HG02840 (cell line): ENCODE data around the gene SYCE1L.

Source experiments
- ATAC-seq: cut with Tn5 transposase; IDR thresholded peaks from one replicate; pipeline ENCODE4 v1.9.1; 2021; ENCODE audit warnings: mild to moderate bottlenecking, moderate library complexity, moderate number of reproducible peaks; ENCODE audit not compliant: unreplicated experiment, low FRiP score

Gene SYCE1L

DNA sequence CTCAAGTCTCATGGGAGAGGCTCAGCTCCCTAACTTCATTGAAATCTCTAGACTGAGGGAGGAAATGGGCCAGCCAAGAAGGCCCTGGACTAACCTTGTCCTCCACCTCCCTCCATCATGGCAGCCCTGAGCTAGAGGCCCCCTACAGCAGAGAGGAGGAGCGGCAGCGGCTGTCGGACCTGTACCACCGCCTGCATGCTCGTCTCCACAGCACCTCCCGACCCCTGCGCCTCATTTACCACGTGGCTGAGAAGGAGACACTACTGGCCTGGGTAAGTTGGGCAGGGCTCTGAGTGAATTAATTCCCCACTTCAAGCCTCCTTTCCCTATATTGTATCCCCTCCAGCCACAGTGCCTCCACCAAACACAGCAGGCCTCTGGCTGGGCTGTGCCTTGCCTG, 3.8 kb upstream of the SYCE1L start:
- no peak for ATAC-seq

DNA sequence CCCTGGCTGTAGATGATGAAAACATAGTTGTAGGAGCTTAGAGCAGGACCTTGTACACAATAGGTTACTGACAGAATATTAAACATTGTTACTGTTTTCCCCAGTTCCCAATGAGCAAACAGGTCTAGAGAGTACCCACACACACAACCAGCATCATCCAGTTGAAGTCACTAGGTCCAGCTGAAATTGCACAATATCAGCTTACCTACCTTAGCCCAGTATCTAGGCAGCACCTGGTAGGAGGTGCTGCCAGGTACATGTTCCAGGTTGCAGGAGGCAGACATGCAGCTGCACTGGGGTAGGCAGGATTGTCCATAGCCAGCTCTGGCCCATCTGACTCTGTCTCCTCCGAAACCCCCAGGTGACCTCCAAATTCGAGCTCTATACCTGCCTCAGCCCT, 1.5 kb upstream of the SYCE1L start:
- no peak for ATAC-seq

DNA sequence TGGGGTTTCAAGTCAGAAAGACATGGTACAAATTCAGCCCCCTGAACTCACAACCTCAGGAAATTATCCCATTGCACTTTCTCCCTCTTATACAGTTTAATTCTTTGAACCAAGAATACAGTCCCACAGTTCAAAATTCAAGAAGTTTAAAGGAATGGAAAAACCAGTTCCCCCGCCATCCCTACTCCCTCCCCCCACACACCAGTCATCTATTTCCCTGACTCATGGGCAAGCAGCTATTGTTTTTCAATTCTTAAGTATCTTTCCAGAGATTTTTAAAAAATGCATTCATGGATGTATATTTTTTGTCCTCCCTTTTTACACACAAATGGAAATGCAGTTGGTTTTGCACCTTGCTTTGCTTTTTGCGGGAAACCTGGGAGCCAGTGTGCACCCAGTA, 7.3 kb downstream of the SYCE1L start:
- ATAC-seq: no peak

DNA sequence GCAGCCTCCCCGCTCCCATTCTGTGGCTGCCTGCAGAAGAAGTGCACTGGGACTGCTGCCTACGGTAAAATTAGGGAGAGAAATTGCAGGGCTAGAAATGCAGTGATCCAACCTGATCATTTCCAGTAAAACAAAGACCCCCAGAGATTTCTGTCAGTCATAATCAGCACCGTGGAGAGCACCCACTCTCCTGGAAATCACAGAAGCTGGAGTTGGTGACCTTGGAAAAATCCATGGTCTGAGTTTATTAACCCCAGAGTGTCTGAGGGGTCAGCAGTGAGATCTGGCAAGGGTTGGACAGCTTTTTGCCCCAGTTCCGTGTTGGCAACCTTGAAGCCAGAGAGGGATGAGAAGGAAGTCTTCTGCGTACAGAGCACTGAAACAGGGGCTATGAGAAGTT, 7.8 kb downstream of the SYCE1L start:
- no peak for ATAC-seq

DNA sequence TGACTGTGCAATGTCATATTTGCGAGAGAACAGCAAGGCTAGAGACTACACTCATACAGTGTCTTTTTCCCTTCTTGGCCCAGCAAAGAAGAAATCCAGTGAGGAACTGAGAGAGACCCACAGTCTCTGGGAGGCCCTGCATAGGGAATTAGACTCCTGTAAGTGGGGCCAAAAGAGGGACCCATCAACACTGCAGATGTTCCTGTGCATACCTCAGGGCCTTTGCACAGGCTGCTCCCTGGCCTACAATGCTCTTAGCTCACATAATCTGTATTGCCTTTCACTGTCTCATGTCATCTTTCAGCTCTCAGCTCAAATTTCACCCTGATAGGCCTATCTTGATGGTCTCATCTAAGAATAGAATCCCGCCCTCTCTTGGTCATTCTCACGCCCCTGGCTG, 9.2 kb downstream of the SYCE1L start:
- ATAC-seq: no peak

DNA sequence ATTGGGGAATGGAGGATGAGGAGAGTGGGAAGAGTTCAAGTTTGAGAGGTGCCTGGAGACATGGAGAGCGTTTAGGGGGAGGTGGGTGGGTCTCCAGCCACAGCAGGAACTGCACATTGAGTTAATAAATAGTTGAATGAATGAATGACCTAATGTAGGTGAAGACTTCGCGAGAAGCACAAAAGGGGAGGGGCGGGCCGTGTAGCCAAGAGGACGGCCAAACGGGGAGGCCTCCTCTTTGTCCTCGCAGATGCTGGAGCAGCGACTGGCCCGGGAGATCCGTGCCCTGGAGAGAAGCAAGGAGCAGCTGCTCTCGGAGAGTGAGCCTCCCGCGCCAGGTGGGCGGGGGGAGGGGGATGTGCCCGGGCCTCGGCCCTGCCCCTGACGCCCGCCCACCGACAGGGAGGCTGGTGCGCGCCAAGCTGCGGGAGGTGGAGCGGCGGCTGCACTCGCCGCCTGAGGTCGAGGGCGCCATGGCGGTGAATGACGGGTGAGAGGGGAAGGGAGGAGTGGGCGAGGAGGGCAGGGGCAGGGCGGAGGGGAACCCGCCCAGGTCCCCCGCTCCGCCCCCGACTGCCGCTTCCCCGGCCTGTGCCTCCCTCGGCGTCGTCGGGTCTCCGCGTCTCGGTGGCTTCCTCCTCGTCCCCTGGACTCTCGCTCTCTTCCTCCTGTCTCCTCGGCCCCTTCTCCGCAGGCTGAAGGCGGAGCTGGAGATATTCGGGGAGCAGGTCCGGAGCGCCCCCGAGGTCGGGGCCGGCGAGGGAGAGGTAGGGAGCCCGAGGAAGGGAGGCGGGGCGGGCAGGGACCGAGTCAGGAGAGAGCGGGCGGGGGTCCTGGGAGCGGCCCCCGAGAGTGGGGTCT, 12.9 kb downstream of the SYCE1L start:
- ATAC-seq: peak; percentile 49

DNA sequence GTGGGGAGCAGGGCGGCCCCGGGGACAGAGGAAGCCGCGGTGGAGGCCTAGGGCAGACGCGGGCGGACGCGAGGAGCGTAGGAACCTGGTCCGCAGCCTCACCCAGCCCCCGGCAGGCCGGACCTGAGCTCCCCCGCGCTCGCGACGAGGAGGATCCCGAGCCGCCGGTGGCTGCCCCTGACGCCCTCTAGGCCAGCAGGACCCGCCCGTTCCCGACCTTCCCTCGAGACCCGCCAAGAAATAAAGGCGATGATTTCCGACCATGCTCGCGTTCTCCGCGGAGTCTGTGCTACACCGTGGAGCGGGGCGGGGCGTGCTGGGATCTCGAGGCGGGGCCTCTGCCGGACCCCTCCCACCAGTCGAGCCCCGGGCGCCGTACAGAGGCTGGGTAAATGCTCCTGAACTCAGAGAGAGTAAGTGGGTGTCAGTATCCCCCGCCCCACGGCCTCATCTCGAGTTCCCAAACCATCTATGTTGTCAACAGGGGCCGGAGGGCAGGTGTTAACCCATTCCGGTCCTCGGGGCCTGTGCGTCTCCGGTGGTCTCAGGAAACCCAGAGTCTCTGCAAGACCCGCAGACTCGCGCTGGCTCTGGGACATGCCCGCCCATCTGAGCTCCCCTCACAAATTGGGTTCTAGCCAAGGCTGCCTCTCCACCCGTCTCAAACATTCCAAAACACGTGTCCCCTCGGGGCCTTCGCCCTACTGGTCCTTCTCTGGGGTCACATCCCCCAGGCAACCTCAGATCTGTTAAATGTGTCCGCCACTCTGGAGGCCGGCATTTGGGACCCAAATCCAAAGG, 13.7 kb downstream of the SYCE1L start:
- ATAC-seq: peak; percentile 80

DNA sequence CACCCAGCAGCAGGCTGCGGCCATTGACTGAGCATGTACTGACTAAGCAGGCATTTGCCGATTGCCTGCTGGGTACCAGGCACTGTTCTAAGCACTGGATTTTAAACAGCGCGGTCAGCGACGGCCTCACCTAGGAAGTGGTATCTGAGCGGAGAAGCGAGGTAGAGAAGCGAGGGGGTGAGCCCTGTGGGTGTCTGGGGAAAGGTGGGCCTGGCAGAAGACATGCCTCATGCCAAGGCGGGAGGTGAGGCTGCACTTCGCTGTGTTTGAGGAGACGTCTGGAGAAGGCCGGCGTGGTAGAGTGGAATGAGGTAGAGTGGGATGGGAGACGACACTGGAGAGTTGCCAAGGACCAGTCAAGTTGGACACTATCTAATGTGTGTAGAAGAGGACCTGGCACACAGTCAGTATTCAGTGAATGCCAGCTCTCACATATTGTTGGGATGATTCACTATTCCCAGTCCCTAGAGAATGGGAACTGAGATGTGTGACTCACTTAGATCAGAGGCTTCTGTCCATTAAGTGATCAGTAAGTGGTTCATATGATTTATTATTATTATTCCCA, 14.4 kb downstream of the SYCE1L start:
- no peak for ATAC-seq

DNA sequence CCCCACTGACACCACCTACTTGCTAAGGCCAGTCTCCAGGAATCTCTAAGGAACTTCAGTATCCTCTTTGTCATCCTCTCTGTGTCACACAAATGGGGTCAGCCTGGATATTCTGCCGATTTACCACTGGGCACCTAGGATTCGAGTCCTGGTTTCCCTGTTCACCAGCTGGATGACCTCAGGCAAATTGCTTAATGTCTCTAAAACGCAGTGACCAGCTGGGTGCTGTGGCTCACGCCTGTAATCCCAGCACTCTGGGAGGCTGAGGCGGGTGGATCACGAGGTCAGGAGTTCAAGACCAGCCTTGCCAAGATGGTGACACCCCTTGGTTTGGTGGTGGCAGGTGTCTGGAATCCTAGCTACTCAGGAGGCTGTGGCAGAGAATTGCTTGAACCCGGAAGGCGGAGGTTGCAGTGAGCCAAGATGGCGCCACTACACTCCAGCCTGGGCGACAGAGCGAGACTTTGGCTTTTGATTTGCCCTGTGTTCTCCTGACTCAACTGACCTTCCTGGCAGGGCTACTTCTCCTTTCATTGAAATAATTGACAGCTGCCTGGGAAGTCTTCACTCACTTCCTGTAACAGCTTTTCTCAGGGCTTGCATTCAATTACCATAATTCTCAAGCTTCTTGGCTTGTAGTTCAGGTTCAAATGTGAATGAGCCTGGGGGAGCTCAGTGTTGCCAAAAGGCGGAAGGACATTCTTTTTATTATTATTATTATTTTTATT, 15.4 kb downstream of the SYCE1L start:
- no peak for ATAC-seq

DNA sequence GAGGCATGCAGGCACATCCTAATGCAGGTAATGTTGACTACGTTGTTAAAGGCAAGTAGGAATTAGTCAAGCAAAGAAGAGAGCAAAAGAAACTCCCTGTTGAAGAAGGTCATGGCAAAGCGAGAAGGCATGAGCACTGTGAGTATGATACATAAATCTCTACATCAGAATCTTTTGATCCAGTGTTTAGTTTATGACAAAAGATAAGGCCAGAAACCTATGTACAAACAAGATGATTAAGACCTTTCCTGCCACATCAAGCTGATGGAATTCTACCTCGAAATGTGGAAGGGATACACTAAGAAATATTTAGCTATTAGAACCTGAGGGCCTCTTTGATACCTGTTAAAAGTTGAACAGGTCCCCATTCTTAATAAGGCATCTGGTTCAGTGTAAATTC, 20.2 kb downstream of the SYCE1L start:
- ATAC-seq: no peak

DNA sequence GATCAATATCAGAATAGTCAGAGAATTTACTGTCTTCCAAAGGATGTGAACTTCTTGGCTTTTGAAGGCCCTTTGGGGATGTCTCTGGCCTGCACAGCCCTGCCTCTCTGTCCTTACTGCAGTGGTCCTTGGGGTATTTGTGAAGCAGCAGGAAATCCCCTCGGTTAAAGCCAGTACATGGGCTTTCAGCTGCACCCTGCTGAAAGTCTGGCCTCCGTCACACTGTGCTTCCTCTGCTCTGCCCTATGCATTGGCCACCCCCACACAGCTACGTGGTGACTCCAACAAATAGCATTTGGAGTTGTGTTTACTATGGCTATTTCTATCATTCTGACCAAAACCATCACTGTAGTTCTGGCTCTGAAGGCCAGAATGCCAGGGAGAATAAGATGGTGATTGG, 21.2 kb downstream of the SYCE1L start:
- ATAC-seq: peak; percentile 58

DNA sequence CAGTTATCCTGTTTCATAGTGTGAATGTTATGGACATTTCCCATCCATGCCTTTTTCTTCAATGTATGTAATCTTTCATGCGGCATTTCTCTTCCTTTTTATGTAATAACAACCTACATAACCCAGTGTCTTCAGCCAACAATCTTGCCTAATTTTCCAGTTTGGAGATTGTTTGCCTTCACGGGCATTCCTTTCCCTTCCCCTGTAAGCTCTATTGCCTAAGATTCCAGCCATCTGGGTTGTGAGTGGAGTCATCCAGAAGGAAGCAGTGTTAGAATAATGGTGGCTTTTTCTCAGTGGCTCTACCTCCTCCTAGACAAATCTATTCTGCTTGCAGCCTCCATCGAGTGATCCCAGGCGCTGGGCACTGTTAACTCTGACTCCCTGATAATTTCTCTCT, 22.3 kb downstream of the SYCE1L start:
- ATAC-seq: no peak

DNA sequence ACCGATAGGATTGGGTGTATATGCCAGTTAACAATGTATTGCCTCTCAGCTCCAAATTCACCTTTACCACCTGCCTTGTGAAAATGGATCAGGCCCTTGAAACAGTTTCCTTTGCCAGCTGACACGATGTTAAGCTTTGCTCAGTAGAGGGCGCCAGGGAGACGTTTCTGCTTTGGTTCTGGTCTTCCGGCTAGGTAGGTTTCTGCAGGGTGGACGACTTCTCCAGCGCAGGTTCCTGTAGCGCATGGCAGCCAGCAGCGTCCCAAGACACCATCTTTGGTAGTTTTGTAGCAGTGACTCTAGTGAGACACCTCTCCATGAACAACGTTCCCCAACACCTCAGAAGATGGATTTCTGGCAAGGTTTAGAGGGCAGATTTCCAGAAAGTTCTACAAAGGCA, 24.0 kb downstream of the SYCE1L start:
- no peak for ATAC-seq

DNA sequence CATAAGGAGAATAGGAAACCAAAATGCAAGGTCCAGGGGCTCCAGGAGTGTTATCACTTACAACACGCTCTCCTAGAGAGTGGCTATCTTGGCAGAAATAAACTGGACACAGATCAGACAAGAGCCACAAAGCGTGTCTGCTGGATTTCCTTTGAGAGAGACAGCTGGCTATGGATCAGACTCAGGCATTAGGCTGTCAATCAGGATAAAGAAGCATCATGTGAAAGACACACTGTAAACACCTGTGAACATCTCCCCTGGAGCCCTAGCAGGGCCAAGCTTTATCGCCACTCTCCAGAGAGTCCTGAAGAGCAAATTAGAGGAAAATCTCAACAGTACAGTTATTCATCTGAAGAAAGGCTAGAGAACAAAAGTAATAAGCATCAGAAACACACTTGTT, 26.0 kb downstream of the SYCE1L start:
- no peak for ATAC-seq

DNA sequence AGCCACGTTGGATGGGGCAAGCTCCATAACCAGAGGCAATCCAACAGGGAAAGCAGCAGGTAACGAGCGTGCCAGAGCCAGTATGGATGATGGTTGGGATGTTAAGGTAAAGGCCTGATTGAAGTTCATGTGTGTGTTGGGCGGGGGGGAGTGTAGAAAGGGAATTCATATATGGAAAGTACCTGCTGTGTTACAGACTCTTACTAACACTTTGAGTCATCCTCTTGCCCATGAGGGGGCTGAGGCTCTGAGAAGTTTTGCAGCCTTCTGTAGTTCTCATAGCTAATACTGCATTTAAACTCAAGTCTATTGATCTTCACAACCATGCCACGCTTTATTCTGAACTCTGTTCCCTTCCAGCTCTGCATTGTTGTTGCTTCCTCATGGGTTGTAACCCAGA, 28.5 kb downstream of the SYCE1L start:
- peak; percentile 64 for ATAC-seq

DNA sequence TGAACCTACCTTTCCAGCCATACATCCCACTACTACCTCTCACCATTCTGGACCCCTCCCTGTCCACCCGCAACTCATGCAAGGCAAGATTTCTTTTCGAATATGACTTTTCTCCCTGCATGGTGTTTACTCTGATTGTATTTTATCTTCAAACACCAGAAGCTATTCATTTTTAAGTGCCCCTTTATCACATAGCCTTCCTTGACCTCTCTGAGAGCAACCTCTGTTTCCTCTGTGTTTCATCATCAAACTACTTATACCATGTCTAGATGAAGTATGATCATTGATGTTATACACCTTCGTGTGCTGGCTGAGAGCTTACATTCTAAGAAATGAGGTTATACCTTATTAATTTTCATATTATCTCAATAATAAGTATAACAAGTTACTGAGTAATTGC, 31.8 kb downstream of the SYCE1L start:
- ATAC-seq: no peak

DNA sequence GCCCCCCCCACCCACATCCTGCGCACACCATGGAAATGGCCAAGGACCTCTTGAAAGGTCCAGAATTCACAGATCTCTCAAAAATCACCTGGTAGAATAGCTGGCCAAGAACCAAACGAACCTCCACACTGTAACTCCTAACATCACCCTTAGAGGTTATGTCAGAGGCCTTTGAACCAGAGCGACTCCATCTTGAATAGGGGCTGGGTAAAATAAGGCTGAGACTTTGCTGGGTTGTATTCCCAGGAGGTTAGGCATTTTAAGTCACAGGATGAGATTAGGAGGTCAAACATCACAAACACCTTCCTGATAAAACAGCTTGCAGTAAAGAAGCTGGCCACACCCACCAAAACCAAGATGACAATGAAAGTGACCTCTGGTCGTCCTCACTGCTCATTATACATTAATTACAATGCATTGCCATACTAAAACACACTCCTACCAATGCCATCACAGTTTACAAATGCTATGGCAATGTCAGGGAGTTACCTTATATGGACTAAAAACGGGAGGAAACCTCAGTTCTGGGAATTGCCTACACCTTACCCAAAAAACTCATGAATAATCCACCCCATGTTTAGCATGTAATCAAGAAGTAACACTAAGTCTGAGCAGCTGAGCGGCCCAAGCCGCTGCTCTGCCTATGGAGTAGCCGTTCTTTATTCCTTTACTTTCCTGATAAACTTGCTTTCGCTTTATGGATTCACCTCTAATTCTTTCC, 34.8 kb downstream of the SYCE1L start:
- no peak for ATAC-seq

DNA sequence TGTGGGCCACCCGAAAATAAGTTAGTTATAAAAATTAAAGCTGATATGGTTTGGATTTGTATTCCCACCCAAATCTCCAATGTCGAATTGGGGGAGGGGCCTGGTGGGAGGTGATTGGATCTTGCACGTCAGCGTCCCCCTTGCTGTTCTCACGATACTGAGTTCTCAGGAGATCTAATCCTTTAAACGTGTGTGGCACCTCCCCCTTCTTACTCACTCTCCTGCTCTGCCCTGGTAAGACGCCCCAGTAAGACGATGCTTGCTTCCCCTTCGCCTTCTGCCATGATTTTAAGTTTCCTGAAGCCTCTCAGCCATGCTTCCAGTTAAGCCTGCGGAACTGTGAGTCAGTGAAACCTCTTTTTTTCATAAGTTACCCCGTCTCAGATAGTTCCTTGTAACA, 35.4 kb downstream of the SYCE1L start:
- ATAC-seq: no peak

DNA sequence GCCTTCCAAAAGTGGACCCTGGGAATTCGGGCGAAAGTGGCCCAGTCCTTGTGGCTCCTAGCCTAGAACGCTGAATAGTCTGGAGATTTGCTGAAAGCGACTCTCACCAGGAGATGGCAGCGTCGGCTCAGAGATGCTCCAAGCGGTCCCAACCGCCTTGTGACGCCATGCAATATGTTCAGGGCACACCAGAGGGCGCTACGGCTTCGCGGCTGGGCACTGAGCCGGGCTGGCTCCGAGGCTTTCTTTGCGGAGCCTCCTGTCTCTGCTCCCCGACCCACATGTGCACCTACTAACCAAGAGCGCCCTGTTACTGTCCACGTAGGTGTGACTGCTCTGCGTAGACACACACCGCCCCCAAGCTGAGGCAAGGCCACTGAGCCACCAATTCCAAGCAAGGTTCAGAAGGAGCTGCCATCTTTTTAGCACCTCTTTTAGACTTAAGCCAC, 36.9 kb downstream of the SYCE1L start:
- peak; percentile 99 for ATAC-seq

DNA sequence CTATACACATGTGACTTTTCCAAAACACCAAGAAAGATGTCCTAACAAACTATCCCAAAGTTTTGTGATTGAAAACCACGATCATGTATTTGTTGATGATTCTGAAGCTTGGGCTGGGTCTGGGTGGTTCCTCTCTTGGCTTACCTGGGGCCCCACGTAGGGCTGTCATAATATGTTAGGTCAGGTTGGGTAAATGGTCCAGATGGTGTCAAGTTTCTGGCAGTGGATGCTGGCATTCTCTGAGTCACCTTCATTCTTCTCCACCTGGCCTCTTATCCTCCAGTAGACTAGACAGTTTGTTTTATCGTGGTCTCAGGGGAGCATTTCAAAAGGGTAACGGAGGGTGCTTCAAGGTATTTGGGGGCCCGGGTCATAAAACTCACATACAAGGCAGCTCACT, 39.4 kb downstream of the SYCE1L start:
- ATAC-seq: no peak
